Measurements from ENCODE around the gene RAET1E. TPM values are rescaled to one million over a fixed set of nuclear protein-coding genes. Genes with fewer than 3 reads are reported as not detected.

The RAET1E gene
- total and polyA plus RNA-seq, 9 of the 15 experiments (the other 6 are each of a cell fraction or from before 2014, with no cell fraction given), result not detected

GRCh38 chr6:149935246-149935645 is 37.3 kb upstream of the RAET1E start:
- no peak overlapping the region for H3K4me2 ChIP-seq (ENCODE audit: insufficient read depth, low read length)
- in situ Hi-C loops (cut with MboI), result loop anchor here (5.0 kb wide), 1 partner anchor 72 kb away; no protein-coding TSS in a partner anchor
- no TSS peak for BruUV-seq (replicated peaks)
- no peaks in the 10 kb centered on the region for H3K36me3 ChIP-seq (ENCODE audit: control insufficient read depth, insufficient read depth, low read length)
- DNase-seq (ENCODE audit: extremely low read depth in 1 of 4, low spot score in 3 of 4), result no peak
- no peaks in the 10 kb centered on the region for H4K20me1 ChIP-seq (replicated peaks; ENCODE audit: control insufficient read depth, insufficient read depth, low read length)
- H3K4me3 ChIP-seq, result no peak overlapping the region
- peaks cover 0 to 9% of the 10 kb centered on the region in 2 experiments; a peak in 2 of 5 replicates for H3K4me1 ChIP-seq (replicated peaks in 1 of 2; ENCODE audit: control insufficient read depth in 2 of 2, insufficient read depth in 2 of 2, low read length in 2 of 2)
- no peak for FAIRE-seq
- no peak overlapping the region for H3K27ac ChIP-seq (ENCODE audit: extremely low read depth, low read depth, low read length)
- no peaks in the 10 kb centered on the region for H3K9me3 ChIP-seq (replicated peaks; ENCODE audit: control insufficient read depth, insufficient read depth, low read depth, low read length)
- ChIA-PET CTCF (ENCODE audit: low intra/inter-chr PET ratio) (interaction anchor here (0.8 to 5.1 kb wide), 3 partner anchors 81 to 880 kb away, joined by 3 to 70 read pairs (median 13); no protein-coding TSS in a partner anchor), POLR2A (interaction anchor here (0.6 kb wide), 1 partner anchor 82 kb away, joined by 3 read pairs; no protein-coding TSS in a partner anchor)
- WGBS (ENCODE audit: insufficient coverage, low coverage, missing lambda C conversion rate), result 0% methylated on average over 4 of the region's 4 CpGs
- no peaks in the 10 kb centered on the region for H3K9me1 ChIP-seq (ENCODE audit: control insufficient read depth, insufficient read depth, low read length)
- no peaks in the 10 kb centered on the region for H3K79me2 ChIP-seq (ENCODE audit: control insufficient read depth, insufficient read depth, low read length)
- no peak overlapping the region for H2AFZ ChIP-seq (ENCODE audit: low read depth, low read length)
- TF ChIP-seq KAT7 (CRISPR knock-in tag; IDR thresholded peaks at IDR 0.05; ENCODE audit: borderline replicate concordance), result no peak
- TF ChIP-seq SFPQ (IDR thresholded peaks at IDR 0.05; ENCODE audit: low read depth, low read length), result no peak
- TF ChIP-seq EGR1 (conservative IDR thresholded peaks at IDR 0.05), result no peak
- TF ChIP-seq, protein P1, sequence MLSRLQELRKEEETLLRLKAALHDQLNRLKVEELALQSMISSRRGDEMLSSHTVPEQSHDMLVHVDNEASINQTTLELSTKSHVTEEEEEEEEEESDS (CRISPR knock-in tag; IDR thresholded peaks at IDR 0.05), result no peak
- TF ChIP-seq ATF6 (CRISPR knock-in tag; IDR thresholded peaks at IDR 0.05), result no peak
- no peak for TF ChIP-seq ZNF436 (CRISPR knock-in tag; IDR thresholded peaks at IDR 0.05)
- TF ChIP-seq CHCHD3 (CRISPR knock-in tag; IDR thresholded peaks at IDR 0.05), result no peak
- no peak for TF ChIP-seq MECOM (CRISPR knock-in tag; IDR thresholded peaks at IDR 0.05)
- peaks cover 27 to 53% of the 10 kb centered on the region in 2 experiments for H3K27me3 ChIP-seq (ENCODE audit: control insufficient read depth in 2 of 2, insufficient read depth in 2 of 2, low read length in 2 of 2)
- intact Hi-C loops (cut with micrococcal nuclease), result loop anchor here (10.0 kb wide), 1 partner anchor 340 kb away; no protein-coding TSS in a partner anchor
- no peak for ATAC-seq
- no peak overlapping the region for H3K9ac ChIP-seq (ENCODE audit: insufficient read depth in 1 of 2, low read depth in 2 of 2, low read length in 2 of 2)

All from K562 (cell line).